ENCODE measurements around the gene SULT2B1. TPM values are rescaled to one million over a fixed set of nuclear protein-coding genes. Genes with fewer than 3 reads are reported as not detected.
"Not testable (repeated sequence)": the region's sequence is repeated elsewhere in the genome, so short reads cannot be mapped to it uniquely, and the experiment has no call there.

The SULT2B1 gene
- total RNA-seq, 1 donor from 2014 or later, result 0.74 TPM

GRCh38 chr19:48513289-48514122 is 38.5 kb upstream of the SULT2B1 start:
- no peak for DNase-seq (ENCODE audit: low spot score in 2 of 2, unreplicated experiment in 2 of 2)
- Mint-ChIP-seq H3K36me3 (no peaks in the 10 kb centered on the region), H3K4me1 (peaks cover 23% of the 10 kb centered on the region), H3K27me3 (ENCODE audit: low read depth) (peaks cover 3% of the 10 kb centered on the region), H3K27ac (no peak overlapping the region), H3K4me3 (no peak overlapping the region), H3K9me3 (no peaks in the 10 kb centered on the region)
- no peak for TF ChIP-seq CTCF (IDR thresholded peaks at IDR 0.05; ENCODE audit: unreplicated experiment)

GRCh38 chr19:48514123-48514458 is 37.9 kb upstream of the SULT2B1 start:
- H3K36me3 Mint-ChIP-seq, result no peaks in the 10 kb centered on the region
- H3K27me3 Mint-ChIP-seq (ENCODE audit: low read depth), result peaks cover 3% of the 10 kb centered on the region
- no peak overlapping the region for H3K4me3 Mint-ChIP-seq
- H3K9me3 Mint-ChIP-seq, result no peaks in the 10 kb centered on the region
- H3K27ac Mint-ChIP-seq, result no peak overlapping the region
- no peak for DNase-seq (ENCODE audit: low spot score in 2 of 2, unreplicated experiment in 2 of 2)
- peaks cover 23% of the 10 kb centered on the region for H3K4me1 Mint-ChIP-seq
- TF ChIP-seq CTCF (IDR thresholded peaks at IDR 0.05; ENCODE audit: unreplicated experiment), result no peak

GRCh38 chr19:48516536-48516935 is 35.4 kb upstream of the SULT2B1 start:
- no peaks in the 10 kb centered on the region for H3K27me3 Mint-ChIP-seq (ENCODE audit: low read depth)
- TF ChIP-seq CTCF (IDR thresholded peaks at IDR 0.05; ENCODE audit: unreplicated experiment), result no peak
- H3K4me3 Mint-ChIP-seq, result no peak overlapping the region
- peaks cover 12% of the 10 kb centered on the region for H3K4me1 Mint-ChIP-seq
- no peaks in the 10 kb centered on the region for H3K9me3 Mint-ChIP-seq
- H3K36me3 Mint-ChIP-seq, result no peaks in the 10 kb centered on the region
- no peak overlapping the region for H3K27ac Mint-ChIP-seq
- no peak for DNase-seq (ENCODE audit: low spot score in 2 of 2, unreplicated experiment in 2 of 2)

- H3K27ac Mint-ChIP-seq, result no peak overlapping the region
- H3K4me3 Mint-ChIP-seq, result no peak overlapping the region
- TF ChIP-seq CTCF (IDR thresholded peaks at IDR 0.05; ENCODE audit: unreplicated experiment), result no peak
- no peaks in the 10 kb centered on the region for H3K36me3 Mint-ChIP-seq
- peaks cover 12% of the 10 kb centered on the region for H3K4me1 Mint-ChIP-seq
- no peak for DNase-seq (ENCODE audit: low spot score in 2 of 2, unreplicated experiment in 2 of 2)
- no peaks in the 10 kb centered on the region for H3K27me3 Mint-ChIP-seq (ENCODE audit: low read depth)
- H3K9me3 Mint-ChIP-seq, result no peaks in the 10 kb centered on the region
Observed at GRCh38 chr19:48518207-48518606, 33.8 kb upstream of the SULT2B1 start.

- not testable (repeated sequence) for H3K4me1 Mint-ChIP-seq; H3K9me3 Mint-ChIP-seq; H3K36me3 Mint-ChIP-seq; H3K27me3 Mint-ChIP-seq (ENCODE audit: low read depth); DNase-seq (ENCODE audit: low spot score in 2 of 2, unreplicated experiment in 2 of 2); H3K4me3 Mint-ChIP-seq; H3K27ac Mint-ChIP-seq
Observed at GRCh38 chr19:48519426-48519825, 32.5 kb upstream of the SULT2B1 start.

- peaks cover 7% of the 10 kb centered on the region for H3K4me1 Mint-ChIP-seq
- H3K27me3 Mint-ChIP-seq (ENCODE audit: low read depth), result no peaks in the 10 kb centered on the region
- H3K36me3 Mint-ChIP-seq, result no peaks in the 10 kb centered on the region
Observed at GRCh38 chr19:48520134-48520533, 31.8 kb upstream of the SULT2B1 start.

More at GRCh38 chr19:48520134-48520533, 31.8 kb upstream of the SULT2B1 start:
- peaks cover 9% of the 10 kb centered on the region for H3K9me3 Mint-ChIP-seq
- TF ChIP-seq CTCF (IDR thresholded peaks at IDR 0.05; ENCODE audit: unreplicated experiment), result no peak
- no peak for DNase-seq (ENCODE audit: low spot score in 2 of 2, unreplicated experiment in 2 of 2)
- no peak overlapping the region for H3K27ac Mint-ChIP-seq
- no peak overlapping the region for H3K4me3 Mint-ChIP-seq
